GM19328 (cell line): ENCODE results near the gene SLC44A2.
"Not testable (repeated sequence)": the region's sequence is repeated elsewhere in the genome, so short reads cannot be mapped to it uniquely, and the experiment has no call there.

Experiments
- ATAC-seq: cut with Tn5 transposase; IDR thresholded peaks from one replicate; pipeline ENCODE4 v1.9.1; 2021; ENCODE audit warnings: mild to moderate bottlenecking, moderate library complexity; ENCODE audit not compliant: unreplicated experiment

Gene SLC44A2

DNA sequence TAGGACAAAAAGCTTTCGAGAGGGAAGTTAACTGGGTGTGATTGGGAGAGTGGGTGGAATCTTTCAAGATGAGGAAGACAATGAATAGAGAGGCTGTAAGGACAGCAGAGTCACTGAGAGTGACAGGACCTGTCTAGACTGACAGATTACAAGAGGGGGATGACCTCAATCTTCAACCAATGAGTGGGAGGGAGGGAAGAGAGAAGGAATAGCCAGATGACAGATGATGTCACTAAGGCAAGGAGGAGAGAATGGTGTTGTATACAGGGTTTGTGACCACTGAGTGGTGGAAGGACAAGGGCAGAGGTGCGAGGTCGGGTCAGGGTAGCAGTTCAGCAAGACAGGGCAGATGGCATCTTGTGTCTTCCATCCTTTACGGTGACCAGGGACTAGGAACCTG lies 23.0 kb downstream of the SLC44A2 start:
- no peak for ATAC-seq

DNA sequence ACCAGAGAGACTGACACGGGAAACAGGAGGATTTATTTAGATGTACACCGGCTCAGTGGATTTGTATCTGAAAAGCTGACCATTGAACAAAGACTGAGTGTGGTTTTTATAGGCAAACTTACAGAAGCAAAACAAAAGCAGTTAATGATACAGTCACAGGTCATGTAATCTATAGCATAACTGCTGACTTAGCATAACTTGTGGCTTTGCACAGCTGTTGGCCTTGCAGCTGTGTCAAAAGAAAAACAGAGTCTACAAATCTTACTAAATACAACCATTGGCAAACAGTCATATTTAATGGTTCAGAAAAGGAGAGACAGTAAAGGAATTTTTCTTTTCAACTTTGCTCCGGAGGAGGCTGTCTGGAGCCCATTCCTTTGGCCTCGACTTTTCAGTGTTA lies 26.5 kb downstream of the SLC44A2 start:
- ATAC-seq, result no peak

DNA sequence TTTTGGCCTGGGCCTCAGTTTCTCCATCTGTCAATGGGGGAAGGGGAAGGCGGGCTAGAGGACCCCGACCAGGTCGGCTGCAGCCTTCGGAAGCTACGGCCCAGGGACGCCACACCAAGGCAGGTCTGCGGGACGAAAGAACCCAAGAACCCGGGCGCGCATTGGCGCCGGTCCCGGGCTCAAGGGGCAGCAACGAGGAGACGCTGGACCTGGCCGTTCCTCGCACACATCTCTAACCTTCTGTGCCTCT lies 28.1 kb downstream of the SLC44A2 start:
- ATAC-seq, result no peak

DNA sequence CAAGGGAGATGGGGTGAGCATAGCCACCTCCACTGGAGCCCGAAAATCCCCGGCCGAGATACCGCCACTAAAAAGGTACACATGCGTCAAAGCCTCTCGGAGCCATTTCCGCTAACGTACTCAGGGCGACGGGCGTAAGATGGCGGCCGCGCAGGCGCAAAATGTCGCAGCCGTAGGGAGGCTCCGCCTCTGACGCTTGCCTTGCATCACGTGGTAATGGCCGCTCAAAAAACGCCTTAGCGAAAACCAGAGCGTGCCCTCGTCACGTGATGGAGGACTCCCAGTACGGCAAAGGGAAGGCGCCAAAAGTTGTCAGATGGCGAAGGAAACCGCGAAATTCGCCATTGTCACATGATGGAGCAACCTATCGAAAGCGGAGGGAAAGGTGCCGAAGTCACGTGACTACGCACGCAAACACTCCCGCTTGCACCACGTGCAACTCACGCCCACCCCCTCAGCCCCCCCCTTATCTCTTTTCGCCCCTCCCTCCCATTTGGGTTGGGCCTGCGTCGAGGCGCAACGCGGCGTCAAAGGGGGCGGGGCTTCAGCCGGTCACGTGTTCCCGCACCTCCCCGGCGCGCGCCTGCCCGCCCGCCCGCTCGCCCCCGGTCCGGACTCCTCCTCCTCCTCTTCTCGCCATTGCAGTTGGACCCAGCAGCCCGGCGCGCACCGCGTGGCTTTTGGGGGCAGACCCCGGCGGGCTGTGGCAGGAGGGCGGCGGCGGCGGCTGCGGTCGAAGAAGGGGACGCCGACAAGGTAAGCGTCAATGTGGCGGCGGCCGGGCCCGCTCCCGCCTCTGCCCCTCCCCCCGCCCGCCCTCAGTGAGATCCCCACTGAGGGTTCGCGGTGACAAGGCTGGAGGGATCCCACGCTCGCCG lies 28.6 kb downstream of the SLC44A2 start, which contains the start of gene ILF3:
ILF3 (plus strand) TSS at position 615 of the 878 bp plus-strand sequence. CDS start 16,260 bp downstream, outside the sequence.
- peak; percentile 66 for ATAC-seq

DNA sequence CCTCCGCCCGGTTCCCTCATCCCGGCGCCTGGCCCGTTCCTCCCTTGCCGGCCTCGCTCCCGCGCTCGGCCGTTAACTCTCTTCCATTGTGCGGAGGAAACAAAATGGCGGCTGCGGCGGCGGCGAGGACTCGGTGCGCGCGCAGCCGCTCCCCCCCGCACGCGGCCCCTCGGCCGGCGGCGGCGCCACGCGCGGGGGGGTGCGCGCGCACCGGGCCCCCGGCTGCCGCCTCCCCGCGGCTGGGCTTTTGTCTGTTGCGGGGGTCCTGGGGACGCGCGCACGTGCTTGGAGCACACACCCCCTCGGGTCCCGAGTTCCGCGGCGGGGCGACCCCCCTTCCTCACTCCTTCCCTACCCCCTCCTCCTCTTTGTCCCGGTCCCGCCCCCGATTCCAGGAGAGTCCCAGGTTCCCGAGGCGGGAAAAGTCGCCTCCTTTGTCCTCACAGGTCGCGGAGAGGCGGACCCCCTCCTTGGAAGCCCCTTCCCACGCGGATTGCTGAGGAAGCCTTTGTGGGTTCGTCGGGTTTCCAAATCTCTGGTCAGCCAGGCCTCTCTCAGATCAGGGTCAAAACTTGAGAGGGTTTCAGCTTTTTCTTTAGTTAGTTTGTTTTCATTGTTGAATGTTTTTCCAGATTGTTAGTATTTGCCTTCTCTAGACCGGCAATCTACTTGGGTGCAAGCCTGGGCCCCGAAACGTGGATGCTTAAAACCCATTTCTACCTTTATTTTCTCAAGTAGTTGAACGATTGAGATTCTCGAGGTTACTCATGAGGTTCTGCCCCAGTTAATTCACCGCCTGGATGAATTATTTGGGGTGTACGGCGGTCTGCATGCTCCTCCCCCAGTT lies 29.5 kb downstream of the SLC44A2 start:
- peak; percentile 20 for ATAC-seq

DNA sequence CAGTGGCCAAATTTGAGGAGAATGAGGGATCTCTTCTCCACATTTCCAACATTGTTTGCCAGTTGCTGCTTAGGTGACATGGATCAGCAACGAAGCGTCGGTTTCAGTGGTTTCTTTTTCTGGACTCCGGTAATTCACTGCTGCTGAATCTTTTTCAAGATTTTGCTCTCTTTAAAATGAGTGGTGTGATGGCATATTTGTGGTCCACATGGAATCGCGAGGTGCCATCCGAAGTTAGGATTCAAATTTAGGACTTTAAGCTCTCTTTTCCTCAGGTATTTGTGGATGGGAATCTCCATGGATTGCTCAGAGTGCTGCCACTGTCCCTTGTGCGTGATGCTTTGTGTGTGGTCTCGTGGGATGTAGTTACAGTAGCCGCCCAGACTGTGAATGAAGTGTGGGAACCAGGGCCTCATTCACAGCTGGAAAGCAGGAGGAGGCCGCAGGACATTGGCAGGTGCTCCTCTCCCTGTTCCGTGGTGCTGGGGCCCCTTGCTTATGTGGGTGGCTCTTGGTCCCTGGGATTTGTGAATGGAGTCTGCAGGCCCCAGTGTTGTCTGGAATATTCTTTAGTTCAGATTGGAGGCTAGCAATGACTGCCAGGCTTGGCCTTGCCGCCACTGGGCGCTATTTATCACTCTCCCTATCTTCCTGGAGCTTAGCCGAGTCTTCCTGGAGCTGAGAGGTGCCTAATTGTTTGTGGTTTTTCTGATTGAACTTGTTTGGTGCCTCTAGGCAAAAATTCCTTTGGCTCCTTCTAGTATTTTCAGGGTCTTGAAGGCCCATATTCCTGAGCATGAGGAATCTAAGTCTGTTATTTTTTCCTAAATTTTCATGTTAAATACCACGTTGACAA lies 30.3 kb downstream of the SLC44A2 start:
- no peak for ATAC-seq

DNA sequence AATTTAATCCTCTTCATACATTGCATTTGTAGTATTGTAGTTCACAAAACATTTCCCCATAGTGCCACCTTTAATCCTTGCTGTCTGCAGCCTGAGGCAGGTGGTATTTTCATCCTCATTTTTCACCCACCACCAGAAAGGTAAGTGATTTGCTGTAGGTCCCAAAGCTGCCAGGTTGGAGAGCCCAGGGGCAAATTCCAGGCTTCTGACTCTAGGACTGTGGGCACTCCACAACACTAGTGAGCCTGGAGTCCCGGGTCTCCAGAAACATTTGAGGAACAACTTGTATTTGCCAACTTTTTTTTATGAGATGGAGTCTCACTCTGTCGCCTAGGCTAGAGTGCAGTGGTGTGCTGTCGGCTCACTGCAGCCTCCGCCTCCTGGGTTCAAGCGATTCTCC lies 35.0 kb downstream of the SLC44A2 start:
- no peak for ATAC-seq

DNA sequence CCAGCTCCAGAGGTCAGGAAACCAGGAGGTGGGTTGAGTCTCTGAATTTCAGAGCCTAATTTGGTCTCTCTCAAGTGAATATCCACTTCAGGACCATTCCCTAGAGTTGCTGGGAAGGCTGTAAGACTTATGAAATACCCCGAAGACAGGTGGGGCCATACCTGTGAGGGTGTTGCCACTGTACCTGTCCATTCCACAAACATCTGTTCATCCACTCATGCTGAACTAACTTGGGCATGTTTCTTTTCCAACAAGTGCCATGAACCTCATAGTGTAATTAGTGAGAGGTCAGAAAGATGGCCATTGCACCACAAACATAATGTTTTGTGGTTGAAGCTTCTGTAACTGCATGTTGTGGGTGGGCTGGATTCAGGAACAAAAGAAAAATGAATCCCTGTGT lies 36.6 kb downstream of the SLC44A2 start:
- no peak for ATAC-seq

DNA sequence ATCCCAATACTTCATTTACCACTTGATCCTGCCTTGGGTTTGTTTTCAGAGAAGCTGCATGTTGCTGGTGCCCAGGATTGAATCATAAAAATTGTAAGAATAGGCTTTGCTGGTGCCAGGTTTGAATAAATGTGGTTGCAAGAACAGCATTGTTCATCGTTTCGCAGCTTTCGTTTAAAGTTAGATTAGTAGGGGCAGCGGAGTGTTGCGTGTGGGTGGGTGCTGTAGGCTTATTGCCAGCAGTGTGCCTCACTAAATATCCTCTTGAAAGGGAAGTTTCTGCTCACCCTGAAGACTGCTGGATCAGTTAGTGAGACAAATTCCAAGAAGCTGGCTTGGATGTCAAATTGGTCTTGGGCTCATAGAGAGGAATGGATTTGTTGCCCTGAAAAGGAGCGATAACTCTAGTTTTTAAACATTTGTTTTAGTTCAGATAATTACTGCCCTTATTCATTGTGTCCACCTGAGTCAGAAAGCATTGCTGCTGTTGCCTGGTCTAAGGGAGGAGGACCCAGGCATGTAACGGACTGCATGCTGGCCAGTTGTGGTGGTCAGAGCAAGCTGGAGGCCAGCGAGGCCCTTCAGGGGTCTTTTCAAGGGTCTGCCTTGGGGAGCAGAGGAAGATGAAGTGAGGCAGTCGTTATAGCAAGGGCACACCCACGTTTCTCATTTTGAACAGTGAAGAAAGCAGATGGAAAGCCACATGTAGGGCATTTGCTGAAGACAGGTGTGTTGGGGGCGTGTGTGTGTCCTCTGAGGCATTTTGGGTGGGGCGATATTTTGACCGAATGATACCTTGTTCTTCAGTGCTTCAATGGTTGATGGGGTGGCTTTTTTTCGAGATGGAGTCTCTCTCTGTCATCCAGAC lies 37.3 kb downstream of the SLC44A2 start:
- ATAC-seq, result no peak

DNA sequence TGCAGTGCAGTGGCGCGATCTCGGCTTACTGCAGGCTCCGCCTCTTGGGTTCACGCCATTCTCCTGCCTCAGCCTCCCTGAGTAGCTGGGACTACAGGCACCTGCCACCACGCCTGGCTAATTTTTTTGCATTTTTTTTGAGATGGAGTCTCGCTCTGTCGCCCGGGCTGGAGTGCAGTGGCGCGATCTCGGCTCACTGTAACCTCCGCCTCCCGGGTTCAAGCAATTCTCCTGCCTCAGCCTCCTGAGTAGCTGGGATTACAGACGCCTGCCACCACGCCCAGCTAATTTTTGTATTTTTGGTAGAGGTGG lies 37.9 kb downstream of the SLC44A2 start:
- not testable (repeated sequence) for ATAC-seq

DNA sequence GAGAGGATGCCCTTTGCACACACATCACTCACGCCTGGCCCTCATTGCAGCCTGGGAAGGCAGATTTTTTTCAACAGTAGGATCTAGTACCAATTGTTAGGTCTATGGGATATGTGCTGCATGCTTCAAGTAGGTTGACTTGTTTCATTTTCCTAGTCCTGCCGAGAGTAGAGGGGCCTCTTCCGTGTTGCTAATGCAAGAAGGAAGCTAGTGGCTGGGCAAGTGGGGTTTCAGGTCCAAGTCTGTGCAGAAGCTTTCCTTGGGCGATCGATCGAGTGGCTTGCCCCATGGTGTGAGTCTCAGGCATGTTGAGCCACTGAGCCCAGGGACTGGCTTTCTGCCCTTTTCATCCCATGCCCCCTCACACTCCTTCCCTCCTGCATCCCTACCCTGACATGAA lies 42.5 kb downstream of the SLC44A2 start:
- ATAC-seq, result no peak

DNA sequence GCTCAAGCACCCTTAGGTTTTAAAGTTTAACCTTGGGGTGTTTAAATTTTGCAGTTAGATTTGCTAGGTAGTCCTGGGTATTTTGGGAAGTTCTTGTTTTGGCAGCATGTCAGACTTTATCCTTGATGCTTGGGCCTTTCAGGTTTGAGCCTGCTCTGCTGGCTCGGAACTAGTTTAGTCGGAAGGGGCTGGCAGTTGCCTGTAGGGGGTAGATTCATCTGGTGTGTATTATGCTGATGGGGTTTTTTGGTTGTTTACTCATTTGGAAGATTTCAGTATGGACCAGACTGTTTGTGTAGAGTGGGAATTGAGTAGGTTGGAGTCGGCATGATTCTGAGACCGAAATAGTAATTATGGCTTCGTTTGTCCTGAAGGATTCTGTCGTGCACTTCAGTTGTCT lies 43.9 kb downstream of the SLC44A2 start:
- ATAC-seq, result no peak

DNA sequence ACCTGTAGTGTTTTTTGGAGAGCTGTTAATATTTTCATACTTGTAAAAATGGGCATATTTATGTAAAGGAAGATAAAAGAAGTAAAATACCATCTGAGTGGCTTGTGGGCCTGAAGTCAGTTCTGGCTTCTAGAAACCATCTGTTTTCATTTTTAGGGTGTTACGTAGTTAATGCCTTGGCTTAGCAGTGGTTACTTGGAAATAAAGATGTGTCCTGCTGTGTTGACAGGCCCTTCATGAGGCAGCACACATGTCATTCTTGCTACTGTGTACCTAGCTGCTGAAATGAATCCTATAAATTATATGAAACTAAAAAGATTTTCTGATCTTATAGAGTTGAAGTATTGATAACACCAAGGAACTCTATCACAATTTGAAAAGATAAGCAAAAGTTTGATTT lies 44.8 kb downstream of the SLC44A2 start:
- ATAC-seq, result no peak

DNA sequence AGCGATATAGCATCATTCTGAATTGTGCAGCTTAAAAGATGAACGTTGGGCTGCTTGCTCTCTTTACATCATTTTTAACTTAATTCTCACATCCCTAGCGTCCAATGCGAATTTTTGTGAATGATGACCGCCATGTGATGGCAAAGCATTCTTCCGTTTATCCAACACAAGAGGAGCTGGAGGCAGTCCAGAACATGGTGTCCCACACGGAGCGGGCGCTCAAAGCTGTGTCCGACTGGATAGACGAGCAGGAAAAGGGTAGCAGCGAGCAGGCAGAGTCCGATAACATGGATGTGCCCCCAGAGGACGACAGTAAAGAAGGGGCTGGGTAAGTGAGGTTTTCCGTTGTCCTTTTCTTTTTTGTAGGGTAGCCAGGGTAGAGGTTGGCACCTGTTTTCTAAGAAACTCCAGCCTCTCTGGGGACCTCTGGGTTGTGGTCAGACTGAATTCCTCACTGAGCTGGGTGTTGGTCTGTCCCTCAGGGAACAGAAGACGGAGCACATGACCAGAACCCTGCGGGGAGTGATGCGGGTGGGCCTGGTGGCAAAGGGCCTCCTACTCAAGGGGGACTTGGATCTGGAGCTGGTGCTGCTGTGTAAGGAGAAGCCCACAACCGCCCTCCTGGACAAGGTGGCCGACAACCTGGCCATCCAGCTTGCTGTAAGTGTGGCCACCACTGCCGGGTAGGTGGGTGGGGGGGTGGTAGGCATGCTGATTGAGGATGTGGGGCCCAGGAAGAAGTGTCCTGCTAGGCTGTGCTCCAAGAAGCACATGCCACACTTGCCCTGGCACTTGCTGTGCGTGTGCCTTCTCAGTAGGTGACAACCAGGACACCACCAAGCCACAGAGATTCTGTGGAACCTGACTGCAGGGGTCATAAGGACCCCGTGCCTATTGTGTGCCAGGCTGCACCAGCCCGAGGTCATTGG lies 45.8 kb downstream of the SLC44A2 start:
- no peak for ATAC-seq

DNA sequence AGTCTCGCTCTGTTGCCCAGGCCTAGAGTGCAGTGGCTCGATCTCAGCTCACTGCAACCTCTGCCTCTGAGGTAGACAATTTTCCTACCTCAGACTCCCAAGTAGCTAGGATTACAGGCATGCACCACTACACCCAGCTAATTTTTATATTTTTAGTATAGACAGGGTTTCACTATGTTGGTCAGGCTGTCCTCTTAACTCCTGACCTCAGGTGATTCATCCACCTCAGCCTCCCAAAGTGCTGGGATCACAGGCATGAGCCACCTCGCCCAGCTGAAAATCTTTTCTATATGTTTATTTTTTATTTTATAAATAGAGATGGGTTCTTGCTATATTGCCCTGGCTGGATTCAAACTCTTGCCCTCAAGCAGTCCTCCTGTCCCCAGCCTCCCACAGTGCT lies 46.6 kb downstream of the SLC44A2 start:
- not testable (repeated sequence) for ATAC-seq

DNA sequence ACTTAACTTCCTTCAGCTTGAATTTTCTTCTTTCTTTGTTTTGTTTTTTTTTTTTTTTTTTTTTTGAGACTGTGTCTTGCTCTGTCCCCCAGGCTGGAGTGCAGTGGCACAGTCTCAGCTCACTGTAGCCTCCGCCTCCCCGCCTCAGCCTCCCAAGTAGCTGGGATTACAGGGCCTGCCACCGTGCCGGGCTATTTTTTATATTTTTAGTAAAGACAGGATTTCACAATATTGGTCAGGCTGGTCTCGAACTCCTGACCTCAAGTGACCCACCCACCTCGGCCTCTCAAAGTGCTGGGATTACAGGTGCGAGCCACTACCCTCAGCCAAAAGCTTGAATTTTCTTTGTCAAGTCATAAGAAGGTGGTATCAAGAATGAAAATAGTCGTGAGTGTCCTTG lies 49.9 kb downstream of the SLC44A2 start:
- not testable (repeated sequence) for ATAC-seq

DNA sequence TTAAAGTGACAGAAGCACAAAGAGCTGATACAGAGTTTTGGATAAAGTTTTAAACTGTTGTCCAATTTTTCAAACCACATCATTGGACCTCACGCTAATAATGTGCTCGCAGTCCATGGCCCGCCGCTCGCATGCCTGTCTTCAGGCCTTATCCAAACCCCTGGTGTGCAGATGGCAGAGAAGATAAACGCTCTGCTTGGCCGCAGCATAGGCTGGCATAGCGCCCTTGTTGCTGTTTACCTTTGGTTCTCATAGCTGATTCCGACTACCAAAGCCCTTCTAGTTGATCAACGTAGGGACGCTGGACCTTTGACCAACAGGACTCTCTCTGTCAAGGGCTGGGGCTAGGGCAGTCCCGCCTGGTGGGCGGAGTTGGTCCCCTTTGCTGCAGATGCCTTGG lies 52.4 kb downstream of the SLC44A2 start:
- no peak for ATAC-seq

DNA sequence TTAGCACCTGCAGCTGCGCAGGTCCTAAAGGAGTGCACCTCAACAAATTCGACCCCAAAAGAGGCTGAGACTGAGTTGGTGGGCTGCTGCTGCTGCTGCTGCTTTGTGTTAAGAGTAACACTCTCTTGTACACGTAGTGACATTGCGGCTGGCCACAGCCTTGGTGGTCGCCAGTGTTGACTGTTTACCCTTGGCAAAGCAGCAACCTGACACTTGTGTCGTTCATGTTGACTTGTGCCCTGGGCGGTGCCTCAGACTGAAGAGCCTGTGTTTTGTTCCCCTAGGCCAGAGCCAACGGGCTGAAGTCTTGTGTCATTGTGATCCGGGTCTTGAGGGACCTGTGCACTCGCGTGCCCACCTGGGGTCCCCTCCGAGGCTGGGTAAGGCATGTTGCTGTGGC lies 53.5 kb downstream of the SLC44A2 start:
- no peak for ATAC-seq

DNA sequence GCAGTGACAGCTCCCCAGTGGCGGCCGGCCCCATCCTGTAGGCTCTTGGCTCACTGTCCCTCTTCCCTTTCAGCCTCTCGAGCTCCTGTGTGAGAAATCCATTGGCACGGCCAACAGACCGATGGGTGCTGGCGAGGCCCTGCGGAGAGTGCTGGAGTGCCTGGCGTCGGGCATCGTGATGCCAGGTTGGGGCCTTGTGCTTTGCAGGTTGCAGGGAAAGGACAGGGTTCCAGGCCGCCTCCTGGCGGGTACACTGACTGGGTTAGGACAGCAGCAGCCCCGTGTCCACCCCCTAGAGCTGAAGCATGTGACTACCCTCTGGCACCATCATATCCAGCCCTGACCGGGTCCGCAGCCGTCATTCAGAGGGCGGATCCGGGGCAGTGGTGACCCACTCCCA lies 54.4 kb downstream of the SLC44A2 start:
- ATAC-seq, result no peak
